PC-3 (cell line): ENCODE data around the gene PLEKHO1. TPM values are rescaled to one million over a fixed set of nuclear protein-coding genes. Genes with fewer than 3 reads are reported as not detected.

ENCODE experiments used
- ATAC-seq: fragments of 200-7000 bp; cut with Tn5 transposase; 2 replicates; pipeline ENCODE4 v1.9.1; 2020; ENCODE audit warnings: mild to moderate bottlenecking, moderate library complexity
- BruUV-seq: library from RNA; stranded (reverse); fragments of 400-500 nt; replicated peaks from 2 replicates; lab custom pipeline; 2021; lab: Mats Ljungman, UMichigan
- CTCF ChIA-PET: fragments of 300-600 bp; sonication (Branson Sonifier 250); formaldehyde crosslinking; loops from one replicate; lab custom pipeline; 2022; ENCODE audit warnings: antibody characterized with exemption; lab: Charles Lee
- POLR2A ChIA-PET: fragments of 300-600 bp; sonication (Branson Sonifier 250); formaldehyde crosslinking; loops from one replicate; lab custom pipeline; 2022; ENCODE audit warnings: antibody characterized with exemption; ENCODE audit not compliant: unreplicated experiment; lab: Charles Lee
- DNase-seq: peaks from one replicate; pipeline ENCODE4 v3.0.0-alpha.2; 2015
- H2AFZ ChIP-seq: fragments of 300-600 bp; sonication (generic); 2 replicates; pipeline ENCODE4 v1.6.0; 2016; ENCODE audit warnings: antibody characterized with exemption, low read length
- H3F3A ChIP-seq: fragments of 300-600 bp; sonication (generic); one replicate; pipeline ENCODE4 v1.6.0; 2017; ENCODE audit warnings: antibody characterized with exemption, low read length, control low read depth, mild to moderate bottlenecking; ENCODE audit not compliant: unreplicated experiment
- H3K27ac ChIP-seq: fragments of 300-600 bp; sonication (generic); 2 replicates; pipeline ENCODE4 v1.5.1; 2016; ENCODE audit warnings: mild to moderate bottlenecking, low read length
- H3K27me3 ChIP-seq: fragments of 300-600 bp; sonication (generic); 2 replicates; pipeline ENCODE4 v1.6.1; 2016; ENCODE audit warnings: low read length, mixed read lengths
- H3K36me3 ChIP-seq: fragments of 300-600 bp; sonication (generic); 2 replicates; pipeline ENCODE4 v1.6.1; 2016; ENCODE audit warnings: low read depth, mixed run types, low read length, mixed read lengths
- H3K4me1 ChIP-seq: fragments of 300-600 bp; sonication (generic); 2 replicates; pipeline ENCODE4 v1.5.1; 2016; ENCODE audit warnings: low read length; ENCODE audit not compliant: insufficient read depth
- H3K4me2 ChIP-seq: fragments of 300-600 bp; sonication (generic); 2 replicates; pipeline ENCODE4 v1.6.0; 2016; ENCODE audit warnings: low read length
- H3K4me3 ChIP-seq: fragments of 300-600 bp; sonication (generic); 2 replicates; pipeline ENCODE4 v1.5.1; 2016; ENCODE audit warnings: mild to moderate bottlenecking, low read length, mixed read lengths
- H3K79me2 ChIP-seq: fragments of 300-600 bp; sonication (generic); 2 replicates; pipeline ENCODE4 v1.6.1; 2017; ENCODE audit warnings: low read length, mixed read lengths
- H3K9ac ChIP-seq: fragments of 300-600 bp; sonication (generic); 2 replicates; pipeline ENCODE4 v1.6.0; 2016; ENCODE audit warnings: mild to moderate bottlenecking, low read length
- H3K9me2 ChIP-seq: fragments of 300-600 bp; sonication (generic); replicated peaks from 2 replicates; pipeline ENCODE4 v1.6.1; 2016; ENCODE audit warnings: mixed run types, low read length, mixed read lengths
- H3K9me3 ChIP-seq: fragments of 300-600 bp; sonication (generic); 2 replicates; pipeline ENCODE4 v1.6.1; 2016; ENCODE audit warnings: low read length, mixed read lengths
- H4K20me1 ChIP-seq: fragments of 300-600 bp; sonication (generic); 2 replicates; pipeline ENCODE4 v1.6.1; 2016; ENCODE audit warnings: low read length, mixed read lengths
- CTCF ChIP-seq: fragments of 300-600 bp; sonication (generic); conservative IDR thresholded peaks from 2 replicates; pipeline ENCODE4 v1.5.1; 2017; ENCODE audit warnings: antibody characterized with exemption, low read depth, mild to moderate bottlenecking, low read length
- EZH2 ChIP-seq: fragments of 300-600 bp; sonication (generic); IDR thresholded peaks from one replicate; pipeline ENCODE4 v1.6.1; 2017; ENCODE audit warnings: antibody characterized with exemption, mild to moderate bottlenecking, low read length; ENCODE audit not compliant: unreplicated experiment
- EZH2phosphoT487 ChIP-seq: fragments of 300-600 bp; sonication (generic); IDR thresholded peaks from 2 replicates; pipeline ENCODE4 v1.6.1; 2018; ENCODE audit warnings: mild to moderate bottlenecking, antibody characterized with exemption, low read length, borderline replicate concordance
- intact Hi-C: fragments of 100-400 bp; cut with micrococcal nuclease; formaldehyde crosslinking; loops from 2 replicates; pipeline ENCODE4 v1.9.0; 2023
- total RNA-seq: library from RNA; depleted of rRNA; stranded (reverse); fragments of >200 nt; gene quantifications from 2 replicates; pipeline ENCODE4 v1.2.3, GENCODE V29; 2014

Gene PLEKHO1
- total RNA-seq, 1 experiment from 2014 or later, result 13.8 TPM

- H3K4me3 ChIP-seq, result no peak overlapping the region
- ATAC-seq (no peak), DNase-seq (no peak)
- H3K36me3 ChIP-seq, result no peaks in the 10 kb centered on the region; the same call in 1 of the 2 replicates
- ChIA-PET CTCF (no interaction called here), POLR2A (no interaction called here)
- no peaks in the 10 kb centered on the region for H3F3A ChIP-seq
- H3K27ac ChIP-seq, result no peak overlapping the region
- H3K79me2 ChIP-seq, result no peaks in the 10 kb centered on the region
- no peaks in the 10 kb centered on the region for H3K9me2 ChIP-seq
- H2AFZ ChIP-seq, result no peak overlapping the region
- H4K20me1 ChIP-seq, result no peaks in the 10 kb centered on the region
- no peak overlapping the region for H3K9ac ChIP-seq
- H3K4me1 ChIP-seq, result no peaks in the 10 kb centered on the region
- no TSS peak for BruUV-seq
- intact Hi-C loops, result no loop called here
- TF ChIP-seq EZH2phosphoT487, result no peak
- TF ChIP-seq EZH2, result no peak
- TF ChIP-seq CTCF, result no peak
- no peaks in the 10 kb centered on the region for H3K27me3 ChIP-seq
- H3K4me2 ChIP-seq, result no peak overlapping the region
- H3K9me3 ChIP-seq, result no peaks in the 10 kb centered on the region
These were observed 38.0 kb upstream of the PLEKHO1 start for GRCh38 chr1:150111670-150112069.

- TF ChIP-seq EZH2, result no peak
- TF ChIP-seq EZH2phosphoT487, result no peak
- TF ChIP-seq CTCF, result no peak
- H3K79me2 ChIP-seq, result no peaks in the 10 kb centered on the region
- H3K9me2 ChIP-seq, result no peaks in the 10 kb centered on the region
- H3F3A ChIP-seq, result no peaks in the 10 kb centered on the region
- H3K36me3 ChIP-seq, result no peaks in the 10 kb centered on the region; the same call in 1 of the 2 replicates
- BruUV-seq, result no TSS peak
- H3K9ac ChIP-seq, result no peak overlapping the region
- no peak overlapping the region for H3K4me3 ChIP-seq
- ATAC-seq, result no peak
- no peak for DNase-seq
- no peak overlapping the region for H3K27ac ChIP-seq
- intact Hi-C loops, result no loop called here
- ChIA-PET CTCF (no interaction called here), POLR2A (no interaction called here)
- H3K9me3 ChIP-seq, result no peaks in the 10 kb centered on the region
- H3K4me1 ChIP-seq, result 0 out of 2 replicates have a peak, but pooled peaks cover under 1% of the 10 kb centered on the region
- H4K20me1 ChIP-seq, result no peaks in the 10 kb centered on the region
- no peak overlapping the region for H2AFZ ChIP-seq
- no peak overlapping the region for H3K4me2 ChIP-seq
- no peaks in the 10 kb centered on the region for H3K27me3 ChIP-seq
These were observed 34.6 kb upstream of the PLEKHO1 start for GRCh38 chr1:150115121-150115520.

GRCh38 chr1:150118716-150119115, 31.0 kb upstream of the PLEKHO1 start:
- BruUV-seq, result no TSS peak
- peak; percentile 16 for DNase-seq
- POLR2A ChIA-PET, result interaction anchor here (0.6 kb wide), 1 partner anchor 118 kb away, joined by 5 read pairs; no protein-coding TSS in a partner anchor

More at GRCh38 chr1:150118716-150119115, 31.0 kb upstream of the PLEKHO1 start:
- Histone ChIP-seq H2AFZ (no peak overlapping the region), H3K79me2 (no peaks in the 10 kb centered on the region), H3K27ac (no peak overlapping the region), H3K4me3 (no peak overlapping the region), H3K27me3 (no peaks in the 10 kb centered on the region), H3K9me3 (no peaks in the 10 kb centered on the region), H3F3A (no peaks in the 10 kb centered on the region), H4K20me1 (no peaks in the 10 kb centered on the region), H3K9ac (no peak overlapping the region), H3K9me2 (no peaks in the 10 kb centered on the region), H3K4me1 (peaks cover 21% of the 10 kb centered on the region), H3K4me2 (no peak overlapping the region), H3K36me3 (no peaks in the 10 kb centered on the region)
- CTCF ChIA-PET, result no interaction called here
- ATAC-seq, result peak; percentile 15; the same call in 1 of the 2 replicates
- intact Hi-C loops, result no loop called here
- TF ChIP-seq CTCF (no peak), EZH2phosphoT487 (no peak), EZH2 (no peak)
